Measurements from ENCODE around the gene POPDC2. TPM values are rescaled to one million over a fixed set of nuclear protein-coding genes. Genes with fewer than 3 reads are reported as not detected.

POPDC2 gene
- total RNA-seq, 1 donor from 2014 or later, result 0.65 TPM

Other genes with a start within 250 kb of the POPDC2 start
- gene TMEM39A, start 197.0 kb downstream of the POPDC2 start, total RNA-seq, result 23.4 TPM
- 8.6 TPM for gene POGLUT1, start 191.6 kb downstream of the POPDC2 start, total RNA-seq
- 52.8 TPM for gene TIMMDC1, start 162.0 kb downstream of the POPDC2 start, total RNA-seq
- gene CD80, start 101.0 kb downstream of the POPDC2 start, total RNA-seq, result 0.23 TPM
- gene ADPRH, start 81.1 kb downstream of the POPDC2 start, total RNA-seq, result 4.1 TPM
- 13.5 TPM for gene PLA1A, start 62.7 kb downstream of the POPDC2 start, total RNA-seq
- 31.0 TPM for gene COX17, start 16.8 kb upstream of the POPDC2 start, total RNA-seq
- 0.55 TPM for gene CFAP91, start 42.4 kb upstream of the POPDC2 start, total RNA-seq
- 206 TPM for gene NR1I2, start 121.5 kb upstream of the POPDC2 start, total RNA-seq